Measurements from ENCODE around the gene AP3M1.
"Not testable (repeated sequence)": the region's sequence is repeated elsewhere in the genome, so short reads cannot be mapped to it uniquely, and the experiment has no call there.

AP3M1 gene

GRCh38 chr10:74150990-74151878, 606 bp upstream of the AP3M1 start, which contains the start of gene ADK:
Gene ADK (plus strand): TSS chr10:74151221. CDS start chr10:74151279, 58 bp downstream.
- TF ChIP-seq, protein P1, sequence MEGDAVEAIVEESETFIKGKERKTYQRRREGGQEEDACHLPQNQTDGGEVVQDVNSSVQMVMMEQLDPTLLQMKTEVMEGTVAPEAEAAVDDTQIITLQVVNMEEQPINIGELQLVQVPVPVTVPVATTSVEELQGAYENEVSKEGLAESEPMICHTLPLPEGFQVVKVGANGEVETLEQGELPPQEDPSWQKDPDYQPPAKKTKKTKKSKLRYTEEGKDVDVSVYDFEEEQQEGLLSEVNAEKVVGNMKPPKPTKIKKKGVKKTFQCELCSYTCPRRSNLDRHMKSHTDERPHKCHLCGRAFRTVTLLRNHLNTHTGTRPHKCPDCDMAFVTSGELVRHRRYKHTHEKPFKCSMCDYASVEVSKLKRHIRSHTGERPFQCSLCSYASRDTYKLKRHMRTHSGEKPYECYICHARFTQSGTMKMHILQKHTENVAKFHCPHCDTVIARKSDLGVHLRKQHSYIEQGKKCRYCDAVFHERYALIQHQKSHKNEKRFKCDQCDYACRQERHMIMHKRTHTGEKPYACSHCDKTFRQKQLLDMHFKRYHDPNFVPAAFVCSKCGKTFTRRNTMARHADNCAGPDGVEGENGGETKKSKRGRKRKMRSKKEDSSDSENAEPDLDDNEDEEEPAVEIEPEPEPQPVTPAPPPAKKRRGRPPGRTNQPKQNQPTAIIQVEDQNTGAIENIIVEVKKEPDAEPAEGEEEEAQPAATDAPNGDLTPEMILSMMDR (conservative IDR thresholded peaks at IDR 0.05; ENCODE audit: low read length), result peak; percentile 21
- peak within 1 kb of the TSS; percentile 98 for H3K4me3 ChIP-seq (ENCODE audit: low read length)
- peak; percentile 95 for DNase-seq (ENCODE audit: low read depth)

DNA sequence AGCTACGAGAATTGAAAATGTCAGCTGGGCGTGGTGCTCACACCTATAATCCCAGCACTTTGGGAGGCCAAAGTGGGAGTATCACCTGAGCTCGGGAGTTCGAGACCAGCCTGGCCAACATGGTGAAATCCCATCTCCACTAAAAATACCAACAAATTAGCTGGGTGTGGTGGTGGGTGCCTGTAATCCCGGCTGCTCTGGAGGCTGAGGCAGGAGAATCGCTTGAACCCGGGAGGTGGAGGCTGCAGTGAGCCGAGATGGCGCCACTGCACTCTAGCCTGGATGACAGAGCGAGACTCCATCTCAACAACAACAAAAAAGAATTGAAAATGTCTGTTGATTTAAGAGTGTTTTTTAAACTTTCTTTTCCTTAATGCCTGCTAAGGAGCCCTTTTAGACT, 3.6 kb downstream of the AP3M1 start:
- not testable (repeated sequence) for DNase-seq (ENCODE audit: low read depth); H3K4me3 ChIP-seq (ENCODE audit: low read length)

DNA sequence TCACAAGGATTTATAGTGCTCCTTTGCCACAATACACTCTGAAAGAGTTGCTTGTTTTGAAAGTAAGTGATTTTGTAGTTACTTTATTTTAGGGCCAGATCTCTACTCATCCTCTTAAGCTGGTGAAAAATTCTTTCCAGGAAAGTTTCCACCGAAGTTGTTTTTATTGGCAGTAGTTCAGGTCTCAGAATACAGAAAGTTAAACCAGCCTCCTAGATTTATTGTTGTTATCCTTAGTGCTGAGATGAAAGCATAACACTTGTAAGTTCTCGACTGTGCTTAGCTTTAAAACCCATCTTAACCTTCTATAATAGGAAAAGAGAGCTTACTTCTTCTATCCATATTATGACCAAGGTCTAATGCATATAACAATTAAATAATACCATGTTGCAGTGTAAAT, 5.5 kb downstream of the AP3M1 start:
- peak; percentile 75 for DNase-seq (ENCODE audit: low read depth)

GRCh38 chr10:74140553-74140952, 10.1 kb downstream of the AP3M1 start:
- TF ChIP-seq, protein P1 (conservative IDR thresholded peaks at IDR 0.05; ENCODE audit: low read length), result no peak
- DNase-seq (ENCODE audit: low read depth), result no peak
- H3K4me3 ChIP-seq (ENCODE audit: low read length), result no peak overlapping the region

More for the DNA sequence above, 5.5 kb downstream of the AP3M1 start:
- TF ChIP-seq, protein P1 (conservative IDR thresholded peaks at IDR 0.05; ENCODE audit: low read length), result no peak
- H3K4me3 ChIP-seq (ENCODE audit: low read length), result no peak overlapping the region

- no peak overlapping the region for H3K4me3 ChIP-seq (ENCODE audit: low read length)
- TF ChIP-seq, protein P1 (conservative IDR thresholded peaks at IDR 0.05; ENCODE audit: low read length), result no peak
- DNase-seq (ENCODE audit: low read depth), result no peak
Measured at GRCh38 chr10:74139981-74140380, 10.6 kb downstream of the AP3M1 start.

DNA sequence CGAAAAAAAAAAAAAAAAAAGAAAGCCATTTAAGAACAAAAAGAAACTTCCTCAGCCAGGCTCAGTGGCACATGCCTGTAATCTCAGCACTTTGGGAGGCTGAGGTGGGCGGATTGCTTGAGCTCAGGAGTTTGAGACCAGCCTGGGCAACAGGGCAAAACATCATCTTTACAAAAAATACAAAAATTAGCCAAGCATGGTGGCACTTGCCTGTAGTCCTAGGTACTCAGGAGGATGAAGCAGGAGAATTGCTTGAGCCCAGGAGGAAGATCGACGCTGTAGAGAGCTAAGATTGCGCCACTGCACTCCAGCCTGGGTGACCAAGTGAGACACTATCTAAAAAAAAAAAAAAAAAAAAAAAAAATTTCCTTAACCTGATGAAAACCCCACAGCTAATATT, 12.0 kb downstream of the AP3M1 start:
- not testable (repeated sequence) for H3K4me3 ChIP-seq (ENCODE audit: low read length); DNase-seq (ENCODE audit: low read depth)

- TF ChIP-seq, protein P1 (conservative IDR thresholded peaks at IDR 0.05; ENCODE audit: low read length), result no peak
- no peak overlapping the region for H3K4me3 ChIP-seq (ENCODE audit: low read length)
- DNase-seq (ENCODE audit: low read depth), result no peak
Measured at GRCh38 chr10:74137992-74138391, 12.6 kb downstream of the AP3M1 start.

GRCh38 chr10:74135452-74135851, 15.2 kb downstream of the AP3M1 start:
- TF ChIP-seq, protein P1 (conservative IDR thresholded peaks at IDR 0.05; ENCODE audit: low read length), result no peak
- DNase-seq (ENCODE audit: low read depth), result no peak
- no peak overlapping the region for H3K4me3 ChIP-seq (ENCODE audit: low read length)
